ENCODE results near the gene LUM. TPM values are rescaled to one million over a fixed set of nuclear protein-coding genes. Genes with fewer than 3 reads are reported as not detected.

The LUM gene
- polyA plus RNA-seq, 2 of the 4 experiments (the other 2 are of a cell fraction), result 1.2 to 1.9 TPM

DNA sequence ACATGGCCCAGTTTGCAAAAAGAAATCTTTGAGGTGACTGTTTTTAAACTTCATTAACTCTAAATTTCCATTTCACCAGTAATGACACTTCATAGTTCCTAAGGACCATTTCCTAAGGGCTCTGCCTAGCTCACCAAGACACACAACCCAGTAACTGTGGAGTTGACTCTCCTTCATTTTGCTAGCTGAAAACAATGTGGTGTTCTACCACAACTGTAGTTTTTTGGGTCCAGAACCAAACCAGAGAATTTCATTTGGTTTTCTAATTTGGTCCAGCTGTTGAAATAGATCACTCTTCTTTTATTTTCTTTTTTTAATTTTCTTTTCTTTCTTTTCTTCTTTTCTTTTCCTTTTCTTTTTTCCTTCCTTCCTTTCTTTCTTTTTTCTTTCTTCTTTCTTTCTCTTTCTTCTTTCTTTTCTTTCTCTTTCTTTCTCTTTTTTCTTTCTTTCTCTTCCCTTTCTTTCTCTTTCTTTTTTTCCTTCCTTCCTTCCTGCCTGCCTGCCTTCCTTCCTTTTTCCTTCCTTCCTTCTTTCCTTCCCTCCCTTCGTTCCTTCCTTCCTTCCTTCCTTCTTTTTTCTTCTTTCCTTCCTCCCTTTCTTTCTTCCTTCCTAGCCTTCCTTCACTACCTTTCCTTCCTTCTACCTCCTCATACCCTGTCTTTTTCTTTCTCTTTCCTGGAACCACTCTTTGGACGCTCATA lies 18.5 kb upstream of the LUM start:
- CTCF ChIA-PET, result interaction anchor here (0.9 kb wide), 1 partner anchor 113 kb away, joined by 3 read pairs; no protein-coding TSS in a partner anchor
- no peak overlapping the region for H3K27ac ChIP-seq
- TF ChIP-seq ZNF302 (CRISPR knock-in tag; IDR thresholded peaks at IDR 0.05) (no peak), ESRRA (IDR thresholded peaks at IDR 0.05; ENCODE audit: borderline replicate concordance, low read length) (no peak), CBX8 (IDR thresholded peaks at IDR 0.05) (no peak), CHD2 (IDR thresholded peaks at IDR 0.05; ENCODE audit: low read length, partially characterized antibody) (no peak), HOXA7 (CRISPR knock-in tag; IDR thresholded peaks at IDR 0.05) (no peak), CBX2 (IDR thresholded peaks at IDR 0.05; ENCODE audit: borderline replicate concordance, low read depth) (no peak), RCOR1 (IDR thresholded peaks at IDR 0.05; ENCODE audit: low read depth, low read length) (no peak), KDM5A (IDR thresholded peaks at IDR 0.05) (no peak), FOSL2 (IDR thresholded peaks at IDR 0.05) (no peak), FOSL2 (CRISPR knock-in tag; IDR thresholded peaks at IDR 0.05) (no peak), EP300 (IDR thresholded peaks at IDR 0.05) (no peak), NPAS2 (CRISPR knock-in tag; IDR thresholded peaks at IDR 0.05; ENCODE audit: borderline replicate concordance) (no peak), MAZ (IDR thresholded peaks at IDR 0.05; ENCODE audit: borderline replicate concordance, low read depth, low read length) (no peak), HOXB13 (CRISPR knock-in tag; IDR thresholded peaks at IDR 0.05; ENCODE audit: low read depth) (no peak), MAX (IDR thresholded peaks at IDR 0.05) (no peak), BCL3 (IDR thresholded peaks at IDR 0.05) (no peak), KDM1A (IDR thresholded peaks at IDR 0.05; ENCODE audit: low read depth) (no peak), RFX5 (IDR thresholded peaks at IDR 0.05) (no peak), ZSCAN20 (CRISPR knock-in tag; IDR thresholded peaks at IDR 0.05) (no peak)
- TF ChIP-seq, protein P1, sequence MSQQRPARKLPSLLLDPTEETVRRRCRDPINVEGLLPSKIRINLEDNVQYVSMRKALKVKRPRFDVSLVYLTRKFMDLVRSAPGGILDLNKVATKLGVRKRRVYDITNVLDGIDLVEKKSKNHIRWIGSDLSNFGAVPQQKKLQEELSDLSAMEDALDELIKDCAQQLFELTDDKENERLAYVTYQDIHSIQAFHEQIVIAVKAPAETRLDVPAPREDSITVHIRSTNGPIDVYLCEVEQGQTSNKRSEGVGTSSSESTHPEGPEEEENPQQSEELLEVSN (IDR thresholded peaks at IDR 0.05; ENCODE audit: borderline replicate concordance, low read depth), result no peak
- H3K4me1 ChIP-seq, result peaks cover 18% of the 10 kb centered on the region; the same call in 2 of the 3 replicates
- ATAC-seq (no peak), DNase-seq (ENCODE audit: low read depth in 1 of 2, low spot score in 1 of 2) (no peak), FAIRE-seq (no peak)
- no peaks in the 10 kb centered on the region for H3K9me3 ChIP-seq
- WGBS (ENCODE audit: missing lambda C conversion rate), result 55% methylated on average over 2 of the region's 2 CpGs
- H3K4me2 ChIP-seq, result no peak overlapping the region
- H3K4me3 ChIP-seq, result no peak overlapping the region
- POLR2A ChIA-PET, result no interaction called here

GRCh38 chr12:91127751-91128150 lies 16.5 kb upstream of the LUM start:
- DNase-seq (ENCODE audit: low read depth in 1 of 2, low spot score in 1 of 2) (peak in 1 of 2 experiments; percentile 59), FAIRE-seq (no peak), ATAC-seq (peak; percentile 64 to 88; a peak in 5 of 6 replicates)
- POLR2A ChIA-PET, result no interaction called here
- CTCF ChIA-PET, result no interaction called here
- Histone ChIP-seq H3K27ac (peak overlapping the region in 1 of 2 experiments; percentile 7; a peak in 1 of 6 replicates), H3K9me3 (no peaks in the 10 kb centered on the region), H3K4me1 (peaks cover 18% of the 10 kb centered on the region; the same call in 2 of the 3 replicates), H3K4me3 (no peak overlapping the region), H3K4me2 (peak overlapping the region; percentile 57)
- WGBS (ENCODE audit: missing lambda C conversion rate), result 10% methylated on average over 3 of the region's 3 CpGs
- TF ChIP-seq CHD4 (IDR thresholded peaks at IDR 0.05; ENCODE audit: borderline replicate concordance) (no peak), POLR2A (IDR thresholded peaks at IDR 0.05; ENCODE audit: low read length) (no peak), CBX8 (IDR thresholded peaks at IDR 0.05) (no peak)

GRCh38 chr12:91127306-91127705 lies 16.0 kb upstream of the LUM start:
- FAIRE-seq (no peak), ATAC-seq (peak in 1 of 2 experiments; percentile 36; a peak in 1 of 6 replicates), DNase-seq (ENCODE audit: low read depth in 1 of 2, low spot score in 1 of 2) (peak in 1 of 2 experiments; percentile 24)
- Histone ChIP-seq H3K4me2 (peak overlapping the region; percentile 57), H3K9me3 (no peaks in the 10 kb centered on the region), H3K27ac (peak overlapping the region in 1 of 2 experiments; percentile 7; a peak in 1 of 6 replicates), H3K4me1 (peaks cover 18% of the 10 kb centered on the region; the same call in 2 of the 3 replicates), H3K4me3 (no peak overlapping the region)
- ChIA-PET CTCF (no interaction called here), POLR2A (no interaction called here)
- 46% methylated on average over 2 of the region's 2 CpGs for WGBS (ENCODE audit: missing lambda C conversion rate)
- TF ChIP-seq EP300 (IDR thresholded peaks at IDR 0.05) (no peak), MAFK (IDR thresholded peaks at IDR 0.05; ENCODE audit: partially characterized antibody) (no peak), REST (IDR thresholded peaks at IDR 0.05) (no peak), RCOR1 (IDR thresholded peaks at IDR 0.05; ENCODE audit: low read depth, low read length) (no peak), EHF (CRISPR knock-in tag; IDR thresholded peaks at IDR 0.05) (no peak), USF2 (IDR thresholded peaks at IDR 0.05) (no peak), SMC3 (IDR thresholded peaks at IDR 0.05) (no peak)
- TF ChIP-seq, protein P2, sequence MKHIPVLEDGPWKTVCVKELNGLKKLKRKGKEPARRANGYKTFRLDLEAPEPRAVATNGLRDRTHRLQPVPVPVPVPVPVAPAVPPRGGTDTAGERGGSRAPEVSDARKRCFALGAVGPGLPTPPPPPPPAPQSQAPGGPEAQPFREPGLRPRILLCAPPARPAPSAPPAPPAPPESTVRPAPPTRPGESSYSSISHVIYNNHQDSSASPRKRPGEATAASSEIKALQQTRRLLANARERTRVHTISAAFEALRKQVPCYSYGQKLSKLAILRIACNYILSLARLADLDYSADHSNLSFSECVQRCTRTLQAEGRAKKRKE (CRISPR knock-in tag; IDR thresholded peaks at IDR 0.05; ENCODE audit: low read depth), result no peak
